GM23338 (cell line): ENCODE measurements around the gene MYO18A. TPM values are rescaled to one million over a fixed set of nuclear protein-coding genes. Genes with fewer than 3 reads are reported as not detected.

Experiments
- ATAC-seq: fragments of 200-7000 bp; cut with Tn5 transposase; 3 replicates; pipeline ENCODE4 v1.9.1; 2020
- DNase-seq: peaks from one replicate; pipeline ENCODE4 v3.0.0-alpha.2; 2015; ENCODE audit warnings: low spot score
- H2AFZ ChIP-seq: fragments of 200-600 bp; sonication (generic); 2 replicates; pipeline ENCODE4 v1.8.0; 2016; ENCODE audit warnings: antibody characterized with exemption, mild to moderate bottlenecking, moderate library complexity
- H3F3A ChIP-seq: fragments of 200-600 bp; sonication (generic); replicated peaks from 2 replicates; pipeline ENCODE4 v1.8.0; 2017; ENCODE audit warnings: antibody characterized with exemption, mixed run types, low read depth
- H3K27ac ChIP-seq: fragments of 200-600 bp; sonication (generic); 2 replicates; pipeline ENCODE4 v1.6.1; 2016; ENCODE audit warnings: low read depth
- H3K27me3 ChIP-seq: fragments of 200-600 bp; sonication (generic); 2 replicates; pipeline ENCODE4 v1.8.0; 2016; ENCODE audit warnings: mild to moderate bottlenecking, mixed run types, moderate library complexity; ENCODE audit not compliant: insufficient read depth
- H3K36me3 ChIP-seq: fragments of 200-600 bp; sonication (generic); 2 replicates; pipeline ENCODE4 v1.8.0; 2016; ENCODE audit warnings: mild to moderate bottlenecking; ENCODE audit not compliant: insufficient read depth
- H3K4me1 ChIP-seq: fragments of 200-600 bp; sonication (generic); 2 replicates; pipeline ENCODE4 v1.8.0; 2016; ENCODE audit warnings: mild to moderate bottlenecking, moderate library complexity; ENCODE audit not compliant: insufficient read depth
- H3K4me2 ChIP-seq: fragments of 200-600 bp; sonication (generic); 2 replicates; pipeline ENCODE4 v1.7.1; 2017; ENCODE audit warnings: mixed run types
- H3K4me3 ChIP-seq: fragments of 200-600 bp; sonication (generic); 2 replicates; pipeline ENCODE4 v1.6.1; 2016; ENCODE audit warnings: mixed run types
- H3K79me2 ChIP-seq: fragments of 200-600 bp; sonication (generic); replicated peaks from 2 replicates; pipeline ENCODE4 v1.8.0; 2017; ENCODE audit warnings: mild to moderate bottlenecking; ENCODE audit not compliant: insufficient read depth
- H3K9me2 ChIP-seq: fragments of 200-600 bp; sonication (generic); 2 replicates; pipeline ENCODE4 v1.8.0; 2017; ENCODE audit not compliant: insufficient read depth
- H4K20me1 ChIP-seq: fragments of 200-600 bp; sonication (generic); replicated peaks from 2 replicates; pipeline ENCODE4 v1.8.0; 2017; ENCODE audit warnings: mild to moderate bottlenecking; ENCODE audit not compliant: insufficient read depth
- H3K27ac Mint-ChIP-seq: 2 replicates; pipeline ENCODE4 v1.8.0; 2020; ENCODE audit warnings: inconsistent platforms, mild to moderate bottlenecking, moderate library complexity, mixed read lengths
- H3K27me3 Mint-ChIP-seq: 3 replicates; pipeline ENCODE4 v1.8.0; 2022; ENCODE audit warnings: low read depth, mild to moderate bottlenecking, moderate library complexity, mixed read lengths, inconsistent platforms; ENCODE audit not compliant: insufficient read depth, poor library complexity
- H3K36me3 Mint-ChIP-seq: 3 replicates; pipeline ENCODE4 v1.8.0; 2021; ENCODE audit warnings: low read depth, mild to moderate bottlenecking, inconsistent platforms, moderate library complexity, mixed read lengths
- H3K4me1 Mint-ChIP-seq: 3 replicates; pipeline ENCODE4 v1.8.0; 2020; ENCODE audit warnings: mild to moderate bottlenecking, inconsistent platforms, mixed read lengths
- H3K4me3 Mint-ChIP-seq: 3 replicates; pipeline ENCODE4 v1.8.0; 2021; ENCODE audit warnings: moderate library complexity, mild to moderate bottlenecking, inconsistent platforms, mixed read lengths
- H3K9me3 Mint-ChIP-seq: 3 replicates; pipeline ENCODE4 v1.8.0; 2020; ENCODE audit warnings: moderate library complexity, mild to moderate bottlenecking, inconsistent platforms, mixed read lengths
- CREB1 ChIP-seq: fragments of 250-450 bp; sonication (Bioruptor Pico); IDR thresholded peaks from 2 replicates; pipeline ENCODE4 v1.5.0; 2020; ENCODE audit warnings: low read depth, mild to moderate bottlenecking, moderate library complexity
- CTCF ChIP-seq, 2 experiments: fragments of 200-600 bp in 1 of 2; sonication (generic) in 1 of 2; conservative IDR thresholded peaks; 2 replicates each; pipeline versions ENCODE4 v1.5.1 to v1.6.1; 2016 to 2017; ENCODE audit warnings: antibody characterized with exemption in 2 of 2, low read depth in 2 of 2, mild to moderate bottlenecking in 2 of 2, moderate library complexity in 1 of 2
- ETS1 ChIP-seq: IDR thresholded peaks from 2 replicates; pipeline ENCODE4 v1.6.1; 2016; ENCODE audit warnings: antibody characterized with exemption
- EZH2 ChIP-seq: fragments of 200-600 bp; sonication (generic); IDR thresholded peaks from one replicate; pipeline ENCODE4 v1.8.0; 2017; ENCODE audit warnings: antibody characterized with exemption, mild to moderate bottlenecking, low read depth; ENCODE audit not compliant: unreplicated experiment
- NANOG ChIP-seq: IDR thresholded peaks from 2 replicates; pipeline ENCODE4 v1.6.1; 2016; ENCODE audit warnings: antibody characterized with exemption, borderline replicate concordance
- POLR2AphosphoS5 ChIP-seq: IDR thresholded peaks from 2 replicates; pipeline ENCODE4 v1.6.1; 2016; ENCODE audit warnings: antibody characterized with exemption, low read depth
- REST ChIP-seq: IDR thresholded peaks from one replicate; pipeline ENCODE4 v1.6.1; 2018; ENCODE audit warnings: antibody characterized with exemption; ENCODE audit not compliant: unreplicated experiment
- STAT1 ChIP-seq: IDR thresholded peaks from one replicate; pipeline ENCODE4 v1.6.1; 2016; ENCODE audit warnings: antibody characterized with exemption; ENCODE audit not compliant: unreplicated experiment
- ZNF462 ChIP-seq: fragments of 250-450 bp; sonication (Bioruptor Pico); IDR thresholded peaks from 2 replicates; pipeline ENCODE4 v1.5.0; 2020; ENCODE audit warnings: mild to moderate bottlenecking, moderate library complexity
- polyA plus RNA-seq: library from polyadenylated mRNA; unstranded; fragments of >200 nt; fragmentation: Nextera tagmentation; extraction: Ambion mirVana; gene quantifications from 2 replicates; pipeline ENCODE4 v1.2.1, GENCODE V29; 2016
- total RNA-seq: library from RNA; depleted of rRNA; stranded (reverse); fragments of >200 nt; shearing (Covaris generic); gene quantifications from 2 replicates; pipeline ENCODE4 v1.2.3, GENCODE V29; 2014

Gene MYO18A
- total and polyA plus RNA-seq, 2 experiments from 2014 or later = 18.3 to 37.5 TPM

GRCh38 chr17:29090108-29090507, 90.1 kb downstream of the MYO18A start (continued):
- TF ChIP-seq CTCF (conservative IDR thresholded peaks at IDR 0.05; ENCODE audit: low read depth in 2 of 2) (no peak), STAT1 (no peak), REST (no peak)

- peaks cover 55% of the 10 kb centered on the region for H3K4me1 Mint-ChIP-seq
- H3K27me3 Mint-ChIP-seq = peaks cover 22% of the 10 kb centered on the region
- DNase-seq = no peak
- peaks cover 56% of the 10 kb centered on the region for H3K36me3 Mint-ChIP-seq
- Histone ChIP-seq H3K9me2 (no peaks in the 10 kb centered on the region), H3K4me1 (peaks cover 20% of the 10 kb centered on the region), H3K36me3 (no peaks in the 10 kb centered on the region; the same call in 1 of the 2 replicates), H3K27me3 (no peaks in the 10 kb centered on the region), H2AFZ (no peak overlapping the region), H3F3A (peaks cover 17% of the 10 kb centered on the region), H4K20me1 (no peaks in the 10 kb centered on the region), H3K27ac (no peak overlapping the region), H3K79me2 (no peaks in the 10 kb centered on the region), H3K4me3 (no peak overlapping the region), H3K4me2 (no peak overlapping the region)
- H3K9me3 Mint-ChIP-seq = peaks cover 3% of the 10 kb centered on the region; the same call in 1 of the 3 replicates
- no peak for ATAC-seq
- no peak overlapping the region for H3K4me3 Mint-ChIP-seq
- H3K27ac Mint-ChIP-seq = no peak overlapping the region; the same call in 1 of the 2 replicates
- TF ChIP-seq CREB1 (no peak), EZH2 (no peak), ZNF462 (CRISPR knock-in tag) (no peak), POLR2AphosphoS5 (no peak), NANOG (no peak), ETS1 (no peak)
Measured at GRCh38 chr17:29089601-29090044, 90.6 kb downstream of the MYO18A start.
